G401.6 (cell line): Measurements from ENCODE around the gene COA8.

Source experiments
- FAIRE-seq: peaks from 2 replicates; lab custom pipeline; 2012; peaks lifted over from hg19 to GRCh38; lab: Jason Lieb, UNC

Gene COA8

DNA sequence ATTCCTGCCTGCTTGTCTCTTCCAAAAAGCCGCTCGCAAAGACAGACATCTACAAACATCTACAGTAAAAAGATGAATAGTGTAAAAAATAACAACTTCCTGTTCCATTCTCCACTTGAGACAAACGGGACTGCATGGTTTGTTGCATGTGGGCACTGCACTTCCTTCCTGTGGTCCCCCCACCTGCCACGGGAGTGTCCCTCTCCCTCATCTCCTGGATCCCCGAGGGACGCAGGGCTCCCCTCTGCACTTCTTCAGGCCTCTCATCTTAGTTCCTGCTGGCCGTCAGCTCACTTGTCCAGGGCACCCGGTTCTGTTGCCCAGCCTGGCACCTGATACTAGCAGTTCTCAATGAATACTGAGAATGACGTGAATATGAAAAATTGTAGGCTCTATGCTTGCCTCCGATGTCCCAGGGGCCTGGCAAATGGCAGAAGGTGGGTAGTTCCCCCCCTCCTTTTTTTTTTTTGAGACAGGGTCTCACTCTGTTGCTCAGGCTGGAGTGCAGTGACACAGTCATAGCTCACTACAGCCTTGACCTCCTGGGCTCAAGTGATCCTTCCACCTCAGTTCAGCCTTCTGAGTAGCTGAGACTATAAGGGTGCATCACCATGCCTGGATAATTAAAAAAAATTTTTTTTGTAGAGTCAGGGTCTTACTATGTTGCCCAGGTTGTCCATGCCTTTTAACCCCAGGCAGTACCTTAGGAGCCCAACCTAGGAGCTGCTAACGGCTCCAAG is 62.8 kb downstream of the COA8 start:
- no peak for FAIRE-seq

DNA sequence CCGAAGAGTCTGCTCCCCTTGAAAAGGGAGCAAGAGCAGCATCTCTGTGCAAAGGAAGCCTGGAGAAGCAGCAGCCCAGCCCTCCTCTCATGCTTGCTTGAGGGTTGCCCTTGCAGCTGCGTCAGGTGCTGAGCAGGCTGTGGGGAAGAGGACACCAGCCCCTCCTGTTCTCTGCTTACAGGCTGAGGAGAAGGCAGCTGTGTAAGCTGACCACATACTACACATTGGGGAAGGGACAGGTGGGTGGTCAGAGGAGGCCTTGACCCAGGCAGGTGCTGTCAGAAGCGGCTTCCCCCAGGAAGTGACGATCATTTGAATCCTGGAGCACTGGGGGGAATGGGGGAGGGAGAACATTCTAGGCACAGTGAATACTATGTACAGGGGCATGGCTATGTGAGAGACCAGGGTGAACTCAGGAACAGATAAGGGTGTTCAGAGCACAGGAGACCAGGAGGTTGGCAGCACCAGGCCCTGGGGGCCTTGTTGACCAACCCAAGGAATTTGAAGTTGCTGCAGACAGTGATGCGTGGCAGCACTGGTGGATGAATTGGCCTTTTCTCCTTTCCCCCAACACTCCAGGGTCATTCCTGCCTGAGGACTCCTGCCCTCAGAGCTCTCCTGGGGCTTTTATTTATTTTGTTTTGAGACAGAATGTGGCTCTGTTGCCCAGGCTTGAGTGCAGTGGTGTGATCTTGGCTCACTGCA is 63.5 kb downstream of the COA8 start:
- FAIRE-seq: no peak

DNA sequence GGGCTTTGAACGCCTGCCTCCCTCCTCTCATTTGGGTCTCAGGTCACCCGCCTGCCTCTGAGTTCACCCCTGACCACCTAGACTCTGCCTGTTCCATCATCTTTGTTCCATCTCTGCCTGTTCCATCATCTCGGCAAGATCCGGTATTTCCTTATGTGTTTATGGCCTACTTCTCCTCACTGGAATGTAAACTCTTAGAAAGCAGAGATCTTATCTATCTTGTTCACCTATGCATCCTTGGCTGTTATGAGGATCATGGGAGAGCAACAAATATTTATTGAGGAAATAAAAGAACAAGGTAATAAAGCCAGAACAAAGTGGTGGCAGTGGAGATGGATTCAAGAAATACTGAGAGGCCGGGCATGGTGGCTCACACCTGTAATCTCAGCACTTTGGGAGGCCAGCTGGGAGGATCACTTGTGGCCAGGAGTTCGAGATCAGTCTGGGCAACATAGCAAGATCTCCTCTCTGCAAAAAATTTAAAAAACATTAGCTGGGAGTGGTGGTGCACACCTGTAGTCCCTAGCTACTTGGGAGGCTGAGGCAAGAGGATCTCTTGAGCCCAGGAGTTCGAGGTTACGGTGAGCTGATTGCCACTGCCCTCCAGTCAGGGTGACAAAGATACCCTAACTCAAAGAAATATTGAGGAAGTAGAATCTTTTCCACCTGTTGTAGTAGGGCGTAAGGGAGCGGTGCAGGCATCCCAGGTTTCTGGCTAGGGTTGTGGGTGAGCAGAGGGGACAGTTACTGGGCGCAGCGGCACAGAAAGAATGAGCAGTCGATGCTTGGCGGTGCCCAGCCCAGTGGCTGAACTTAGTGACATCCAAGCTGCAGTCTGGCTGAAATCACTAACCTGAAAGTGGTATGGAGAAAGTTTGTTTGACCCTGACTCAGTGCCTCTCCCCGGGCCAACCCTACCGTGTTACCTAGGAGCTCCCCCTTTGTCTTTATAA is 64.6 kb downstream of the COA8 start:
- no peak for FAIRE-seq

DNA sequence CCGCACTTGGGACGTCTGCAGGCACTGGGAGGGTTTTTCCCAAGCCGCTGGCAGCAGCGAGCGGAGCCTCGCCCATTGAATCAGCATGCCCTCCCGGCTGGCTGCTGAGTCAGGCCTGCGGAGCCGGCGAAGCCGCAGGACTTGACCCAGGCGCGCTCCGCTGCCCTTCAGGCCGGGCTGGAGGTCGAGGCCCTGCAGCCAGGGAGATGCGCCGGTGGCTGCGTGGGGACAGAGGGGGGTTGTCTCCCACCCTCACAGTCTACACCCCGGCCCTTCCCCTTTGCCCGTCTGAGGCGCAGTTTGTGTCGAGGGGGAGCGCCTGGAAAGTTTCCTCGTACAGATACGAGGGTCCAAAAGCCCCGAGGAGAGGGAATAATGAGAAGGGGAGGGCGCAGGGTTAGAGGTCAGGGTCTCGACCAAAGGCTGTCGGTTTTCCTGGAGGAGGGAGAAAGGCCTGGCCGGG is 65.5 kb downstream of the COA8 start:
- FAIRE-seq: no peak

DNA sequence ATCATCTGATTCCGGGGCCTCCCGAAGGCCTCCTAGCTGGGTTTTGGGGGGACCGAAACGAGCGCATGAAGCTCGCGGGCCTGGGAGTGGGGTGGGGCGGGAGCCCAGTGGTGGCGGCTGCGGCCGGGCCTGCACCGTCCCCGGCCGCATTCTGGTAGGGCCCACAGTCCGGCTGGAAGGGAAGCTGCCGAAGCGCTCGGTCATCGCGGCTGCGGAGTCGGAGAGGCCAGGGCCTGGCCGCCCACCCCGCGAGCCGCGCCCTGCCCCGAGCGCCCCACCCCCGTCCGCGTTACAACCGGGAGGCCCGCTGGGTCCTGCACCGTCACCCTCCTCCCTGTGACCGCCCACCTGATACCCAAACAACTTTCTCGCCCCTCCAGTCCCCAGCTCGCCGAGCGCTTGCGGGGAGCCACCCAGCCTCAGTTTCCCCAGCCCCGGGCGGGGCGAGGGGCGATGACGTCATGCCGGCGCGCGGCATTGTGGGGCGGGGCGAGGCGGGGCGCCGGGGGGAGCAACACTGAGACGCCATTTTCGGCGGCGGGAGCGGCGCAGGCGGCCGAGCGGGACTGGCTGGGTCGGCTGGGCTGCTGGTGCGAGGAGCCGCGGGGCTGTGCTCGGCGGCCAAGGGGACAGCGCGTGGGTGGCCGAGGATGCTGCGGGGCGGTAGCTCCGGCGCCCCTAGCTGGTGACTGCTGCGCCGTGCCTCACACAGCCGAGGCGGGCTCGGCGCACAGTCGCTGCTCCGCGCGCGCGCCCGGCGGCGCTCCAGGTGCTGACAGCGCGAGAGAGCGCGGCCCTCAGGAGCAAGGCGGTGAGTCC is 66.1 kb downstream of the COA8 start, which contains the start of gene KLC1:
TSS of gene KLC1 (plus strand) at position 528 of the 819 bp plus-strand sequence. CDS start 25,354 bp downstream, outside the sequence.
- no peak for FAIRE-seq

DNA sequence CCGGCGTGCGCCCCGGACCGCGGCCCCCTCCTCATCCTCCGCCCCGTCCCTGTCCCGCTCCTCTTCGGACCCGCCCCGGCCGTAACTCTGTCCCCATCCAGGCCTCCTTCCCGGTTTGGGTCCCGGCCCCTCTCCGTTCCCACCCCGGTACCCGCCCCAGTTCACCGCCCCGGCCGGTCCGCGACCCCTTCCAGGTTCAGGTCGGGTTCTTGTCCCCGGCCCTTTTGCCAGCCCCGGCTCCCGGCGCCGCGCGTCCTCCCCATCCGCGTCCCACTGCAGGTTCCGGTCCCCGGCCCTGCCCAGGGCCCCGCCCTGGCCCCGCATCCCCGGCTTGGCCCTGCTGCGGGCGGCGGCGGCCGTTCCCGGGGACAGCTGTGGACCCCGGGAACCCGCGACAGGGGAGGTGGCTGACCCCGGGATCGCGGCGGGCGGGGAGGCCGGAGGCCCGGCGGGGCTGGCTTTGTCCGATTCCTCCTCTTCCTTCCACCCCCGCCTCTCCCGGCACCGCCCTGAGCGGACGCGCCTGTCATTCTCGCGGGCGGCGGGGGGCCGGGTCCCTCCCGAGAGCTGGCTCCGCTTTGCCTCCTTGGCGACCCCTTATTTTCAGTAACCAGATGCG is 66.9 kb downstream of the COA8 start:
- FAIRE-seq: no peak

DNA sequence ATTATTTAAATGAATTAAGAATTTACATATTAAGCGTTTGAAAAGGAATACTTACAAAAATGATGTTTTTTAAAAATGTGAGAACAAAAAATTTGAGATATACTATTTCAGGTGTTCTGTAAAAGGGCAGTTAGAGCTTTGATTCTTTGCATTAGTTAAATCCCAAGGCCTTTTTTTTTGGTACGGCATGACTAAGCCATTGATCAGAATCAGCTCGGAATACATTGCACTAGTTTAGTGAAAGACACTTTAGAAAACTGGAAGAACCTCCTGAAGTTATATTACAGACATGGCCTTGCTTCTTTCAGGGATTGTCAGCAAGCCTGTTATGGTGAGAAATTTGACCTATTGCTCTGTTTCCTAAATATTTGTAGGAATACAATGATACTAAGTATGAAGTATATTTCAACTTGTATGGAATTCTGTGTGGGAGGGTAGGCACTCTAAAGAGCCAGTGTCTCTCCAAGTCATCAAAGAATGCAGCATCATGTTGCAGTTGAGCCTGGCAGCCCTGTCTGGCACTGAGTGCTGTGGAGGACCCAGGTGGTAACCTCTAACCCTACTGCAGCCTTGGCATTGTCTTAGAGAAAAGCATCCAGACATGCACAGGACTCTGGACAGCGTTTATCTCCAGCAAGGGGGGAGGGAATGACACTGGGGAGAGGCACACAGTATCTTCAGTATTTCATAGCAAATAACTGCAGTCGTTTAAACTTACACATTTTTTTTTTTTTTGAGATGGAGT is 67.8 kb downstream of the COA8 start:
- no peak for FAIRE-seq

DNA sequence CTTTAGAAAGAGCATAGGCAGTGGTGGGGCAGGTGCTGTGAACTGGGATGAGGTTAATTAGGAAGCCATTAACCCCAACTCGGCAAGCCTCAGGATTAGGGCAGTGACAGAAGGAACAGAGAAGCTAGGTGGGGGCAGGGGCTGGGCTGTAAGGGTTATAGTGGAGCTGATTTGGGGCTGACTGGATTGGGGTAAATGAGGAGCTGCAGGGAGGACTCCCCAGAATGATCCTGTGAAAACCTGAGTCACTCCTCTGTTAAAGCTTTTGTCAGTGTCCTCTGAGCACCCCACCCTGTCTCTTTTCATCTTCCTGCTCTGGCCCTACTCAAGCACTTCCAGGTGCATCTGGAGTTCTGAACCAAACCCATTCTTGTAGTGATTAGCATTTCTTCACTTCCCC is 70.6 kb downstream of the COA8 start:
- no peak for FAIRE-seq

DNA sequence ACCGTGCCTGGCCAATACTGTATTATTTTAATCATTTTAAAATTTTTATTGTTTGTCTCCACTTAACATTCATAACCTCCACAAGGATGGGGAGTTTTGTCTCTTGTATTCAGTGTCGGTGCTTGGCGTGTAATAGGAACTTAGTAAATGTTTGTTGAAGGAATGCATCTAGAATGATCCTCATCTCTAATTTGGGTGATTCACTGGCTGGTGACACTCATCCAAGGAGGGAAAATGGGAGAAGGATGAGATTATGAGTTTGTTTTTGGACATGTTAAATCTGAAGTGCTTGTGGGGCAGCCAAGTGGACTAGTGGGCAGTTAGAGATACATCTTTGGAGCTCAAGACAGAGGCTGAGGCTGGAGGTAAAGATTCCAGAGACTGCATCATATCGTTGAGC is 71.4 kb downstream of the COA8 start:
- FAIRE-seq: no peak

DNA sequence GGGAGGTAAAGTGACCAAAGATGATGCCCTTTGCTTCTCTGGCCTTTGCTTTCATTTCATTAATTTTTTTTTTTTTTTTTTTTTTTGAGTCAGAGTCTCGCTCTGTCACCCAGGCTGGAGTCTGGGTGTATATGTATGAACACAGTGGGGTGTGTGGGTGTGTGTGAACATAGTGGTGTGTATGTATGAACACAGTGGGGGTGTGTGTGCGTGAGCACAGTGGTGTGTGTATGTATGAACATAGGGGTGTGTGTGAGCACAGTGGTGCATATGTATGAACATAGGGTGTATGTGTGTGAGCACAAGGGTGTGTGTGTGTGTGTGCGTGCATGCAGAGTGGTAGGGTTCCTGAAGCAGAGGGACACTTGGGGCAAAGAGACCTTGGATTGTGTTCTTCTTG is 75.8 kb downstream of the COA8 start:
- FAIRE-seq: no peak
